B cell (primary cell): ENCODE measurements around the gene HSD11B2. TPM values are rescaled to one million over a fixed set of nuclear protein-coding genes. Genes with fewer than 3 reads are reported as not detected.

Experiments used
- ATAC-seq: fragments of 200-7000 bp; cut with Tn5 transposase; one replicate; pipeline ENCODE4 v1.10.0; 2021; ENCODE audit warnings: low read depth, mild to moderate bottlenecking, moderate number of reproducible peaks, moderate library complexity
- CTCF ChIA-PET: fragments of 350-600 bp; sonication (Branson Sonifier 250); formaldehyde crosslinking; loops from one replicate; lab custom pipeline; 2021; ENCODE audit warnings: antibody characterized with exemption, inconsistent platforms; lab: Charles Lee
- POLR2A ChIA-PET: fragments of 350-600 bp; sonication (Branson Sonifier 250); formaldehyde crosslinking; loops from one replicate; lab custom pipeline; 2021; ENCODE audit warnings: antibody characterized with exemption; lab: Charles Lee
- DNase-seq: peaks from one replicate; pipeline ENCODE4 v3.0.0; 2013
- H2AFZ ChIP-seq: 2 replicates; pipeline ENCODE4 v1.6.1; 2012; ENCODE audit warnings: mild to moderate bottlenecking, low read depth, low read length; ENCODE audit not compliant: insufficient read depth, poor library complexity, severe bottlenecking
- H3K27ac ChIP-seq, 2 donors: 1 replicate in 1 of 2; 2 replicates in 1 of 2; pipeline ENCODE4 v1.5.1; 2012 to 2013; ENCODE audit warnings: low read length in 2 of 2, mild to moderate bottlenecking in 2 of 2, moderate library complexity in 1 of 2
- H3K27me3 ChIP-seq, 4 experiments: fragments of 200-600 bp in 1 of 4; sonication (generic) in 1 of 4; replicated peaks in 1 of 4; 1 replicate in 2 of 4; 2 replicates in 2 of 4; pipeline versions ENCODE4 v1.6.1 to v1.7.0; 2013 to 2016; ENCODE audit warnings: low read length in 3 of 4, mild to moderate bottlenecking in 2 of 4, mixed read lengths in 1 of 4, moderate library complexity in 1 of 4; ENCODE audit not compliant: insufficient read depth in 4 of 4, control insufficient read depth in 3 of 4; ENCODE audit errors: control extremely low read depth in 1 of 4
- H3K36me3 ChIP-seq, 2 experiments: replicated peaks in 1 of 2; 1 replicate in 1 of 2; 2 replicates in 1 of 2; pipeline versions ENCODE4 v1.6.1 to v1.7.1; 2013; ENCODE audit warnings: low read length in 1 of 2; ENCODE audit not compliant: insufficient read depth in 2 of 2, control insufficient read depth in 1 of 2; ENCODE audit errors: control extremely low read depth in 1 of 2, extremely low read depth in 1 of 2
- H3K4me1 ChIP-seq, 2 donors: fragments of 200-600 bp in 1 of 2; sonication (generic) in 1 of 2; 1 replicate in 1 of 2; 2 replicates in 1 of 2; pipeline versions ENCODE4 v1.5.1 to v1.6.1; 2013 to 2017; ENCODE audit warnings: low read length in 2 of 2; ENCODE audit not compliant: control insufficient read depth in 2 of 2, insufficient read depth in 2 of 2
- H3K4me2 ChIP-seq: replicated peaks from 2 replicates; pipeline ENCODE3; 2012; ENCODE audit warnings: mild to moderate bottlenecking, low read depth, low read length; ENCODE audit not compliant: poor library complexity, severe bottlenecking
- H3K4me3 ChIP-seq, 5 experiments: fragments of 200-600 bp in 1 of 5; sonication (generic) in 1 of 5; 1 replicate in 3 of 5; 2 replicates in 2 of 5; pipeline versions ENCODE4 v1.5.1 to v1.7.0; 2011 to 2016; ENCODE audit warnings: low read length in 4 of 5, mild to moderate bottlenecking in 4 of 5, low read depth in 2 of 5, control low read depth in 1 of 5, moderate library complexity in 1 of 5; ENCODE audit not compliant: insufficient read depth in 1 of 5; ENCODE audit errors: control extremely low read depth in 1 of 5, extremely low read depth in 1 of 5
- H3K79me2 ChIP-seq: fragments of 200-600 bp; sonication (generic); one replicate; pipeline ENCODE4 v1.6.0; 2016; ENCODE audit warnings: low read length; ENCODE audit not compliant: control insufficient read depth, insufficient read depth
- H3K9ac ChIP-seq: fragments of 200-600 bp; sonication (generic); 2 replicates; pipeline ENCODE4 v1.6.1; 2017; ENCODE audit warnings: mild to moderate bottlenecking, low read length, moderate library complexity
- H3K9me3 ChIP-seq, 3 donors: one replicate each; pipeline versions ENCODE4 v1.6.1 to v1.7.1; 2013; ENCODE audit warnings: low read length in 2 of 3; ENCODE audit not compliant: control insufficient read depth in 2 of 3, insufficient read depth in 1 of 3; ENCODE audit errors: control extremely low read depth in 1 of 3
- H4K20me1 ChIP-seq: 2 replicates; pipeline ENCODE4 v1.6.0; 2012; ENCODE audit warnings: mild to moderate bottlenecking, low read length; ENCODE audit not compliant: insufficient read depth, control insufficient read depth, poor library complexity, severe bottlenecking
- H3K27ac Mint-ChIP-seq: one replicate; pipeline ENCODE4 v1.8.0; 2021; ENCODE audit warnings: mixed read lengths
- H3K27me3 Mint-ChIP-seq: one replicate; pipeline ENCODE4 v1.8.0; 2021; ENCODE audit warnings: mixed read lengths
- H3K4me1 Mint-ChIP-seq: one replicate; pipeline ENCODE4 v1.8.0; 2021; ENCODE audit warnings: mixed read lengths
- H3K4me3 Mint-ChIP-seq: one replicate; pipeline ENCODE4 v1.8.0; 2021; ENCODE audit warnings: mixed read lengths
- H3K9me3 Mint-ChIP-seq: one replicate; pipeline ENCODE4 v1.8.0; 2022; ENCODE audit warnings: mixed read lengths; ENCODE audit not compliant: insufficient read depth
- EZH2 ChIP-seq: IDR thresholded peaks from 2 replicates; pipeline ENCODE4 v1.6.1; 2012; ENCODE audit warnings: borderline replicate concordance, low read depth, mild to moderate bottlenecking, moderate library complexity, low read length; ENCODE audit not compliant: insufficient read depth, poor library complexity, severe bottlenecking
- WGBS: methylation state at CpG from one replicate; pipeline ENCODE4 v1.1.5; 2013; ENCODE audit warnings: missing lambda C conversion rate; ENCODE audit not compliant: insufficient coverage; 5-methylcytosine and 5-hydroxymethylcytosine counted together
- intact Hi-C: fragments of 100-400 bp; cut with micrococcal nuclease; formaldehyde crosslinking; loops from one replicate; pipeline ENCODE4 v1.10.0; 2022
- polyA plus RNA-seq: library from polyadenylated mRNA; depleted of rRNA; stranded (reverse); fragments of >200 nt; gene quantifications from 2 replicates; pipeline ENCODE4 v1.2.3, GENCODE V29; 2012
- total RNA-seq, 2 donors: library from RNA; stranded (reverse); fragments of 120-200 nt in 1 of 2; gene quantifications; 1 replicate in 1 of 2; 2 replicates in 1 of 2; pipeline versions ENCODE4 v1.2.3 to v1.2.4, GENCODE V29; 2013 to 2022
- TF ChIP-seq, protein P1 (sequence below): fragments of 200-600 bp; IDR thresholded peaks from one replicate; pipeline ENCODE4 v1.8.0; 2022; ENCODE audit warnings: antibody characterized with exemption, mild to moderate bottlenecking

HSD11B2 gene
- total and polyA plus RNA-seq, 2 donors (not counting 1 experiment from before 2014, with no cell fraction given), result 0.09 TPM; not detected in 1

DNA sequence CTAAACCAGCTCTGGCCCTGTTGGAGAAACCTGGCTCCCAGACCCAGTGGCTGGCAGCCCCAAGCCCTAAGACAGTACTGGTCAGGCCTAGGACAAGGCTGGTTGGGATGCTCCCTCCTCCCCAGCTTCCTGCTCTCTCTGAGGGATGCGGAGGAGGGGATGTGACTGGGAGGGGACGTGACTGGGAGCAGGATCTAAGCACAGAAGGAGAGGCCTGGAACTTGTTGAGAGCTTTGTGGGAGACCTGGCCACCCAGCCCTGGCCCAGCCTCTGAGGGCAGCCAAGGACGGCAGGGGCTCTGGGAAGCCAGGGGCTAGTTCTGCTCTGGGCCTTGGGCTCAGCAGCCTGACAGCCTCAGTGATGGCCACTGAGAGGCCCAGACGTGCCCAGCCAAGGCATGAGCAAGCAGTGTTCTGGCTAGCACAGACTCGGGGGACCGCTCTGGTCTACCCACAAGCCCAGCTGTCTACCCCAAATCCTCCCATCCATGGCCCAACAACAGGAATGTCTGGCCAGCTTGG is 27.3 kb downstream of the HSD11B2 start:
- intact Hi-C loops, result no loop called here
- Mint-ChIP-seq H3K9me3 (no peaks in the 10 kb centered on the region), H3K27me3 (no peaks in the 10 kb centered on the region), H3K4me3 (no peak overlapping the region), H3K27ac (no peak overlapping the region), H3K4me1 (peaks cover 17% of the 10 kb centered on the region)
- no peaks in the 10 kb centered on the region for H3K27me3 ChIP-seq
- no peak overlapping the region for H3K27ac ChIP-seq
- no peak overlapping the region for H3K4me3 ChIP-seq
- ATAC-seq, result no peak
- H2AFZ ChIP-seq, result no peak overlapping the region
- peaks cover 99% of the 10 kb centered on the region for H4K20me1 ChIP-seq
- no peak for DNase-seq
- TF ChIP-seq, protein P1, sequence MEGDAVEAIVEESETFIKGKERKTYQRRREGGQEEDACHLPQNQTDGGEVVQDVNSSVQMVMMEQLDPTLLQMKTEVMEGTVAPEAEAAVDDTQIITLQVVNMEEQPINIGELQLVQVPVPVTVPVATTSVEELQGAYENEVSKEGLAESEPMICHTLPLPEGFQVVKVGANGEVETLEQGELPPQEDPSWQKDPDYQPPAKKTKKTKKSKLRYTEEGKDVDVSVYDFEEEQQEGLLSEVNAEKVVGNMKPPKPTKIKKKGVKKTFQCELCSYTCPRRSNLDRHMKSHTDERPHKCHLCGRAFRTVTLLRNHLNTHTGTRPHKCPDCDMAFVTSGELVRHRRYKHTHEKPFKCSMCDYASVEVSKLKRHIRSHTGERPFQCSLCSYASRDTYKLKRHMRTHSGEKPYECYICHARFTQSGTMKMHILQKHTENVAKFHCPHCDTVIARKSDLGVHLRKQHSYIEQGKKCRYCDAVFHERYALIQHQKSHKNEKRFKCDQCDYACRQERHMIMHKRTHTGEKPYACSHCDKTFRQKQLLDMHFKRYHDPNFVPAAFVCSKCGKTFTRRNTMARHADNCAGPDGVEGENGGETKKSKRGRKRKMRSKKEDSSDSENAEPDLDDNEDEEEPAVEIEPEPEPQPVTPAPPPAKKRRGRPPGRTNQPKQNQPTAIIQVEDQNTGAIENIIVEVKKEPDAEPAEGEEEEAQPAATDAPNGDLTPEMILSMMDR, result no peak
- no peak for TF ChIP-seq EZH2
- POLR2A ChIA-PET, result no interaction called here
- H3K9me3 ChIP-seq, result no peaks in the 10 kb centered on the region
- CTCF ChIA-PET, result interaction anchor here (0.9 to 1.1 kb wide), 2 partner anchors 23 to 30 kb away, joined by 3 read pairs; partner anchors contain the start of gene ATP6V0D1
- H3K36me3 ChIP-seq, result peaks cover 0 to 63% of the 10 kb centered on the region in 2 experiments
- H3K4me2 ChIP-seq, result no peak overlapping the region
- H3K4me1 ChIP-seq, result peaks cover 0 to 10% of the 10 kb centered on the region in 2 donors
- peaks cover 58% of the 10 kb centered on the region for H3K79me2 ChIP-seq
- WGBS, result 95% methylated on average over 5 of the region's 6 CpGs
- no peak overlapping the region for H3K9ac ChIP-seq

DNA sequence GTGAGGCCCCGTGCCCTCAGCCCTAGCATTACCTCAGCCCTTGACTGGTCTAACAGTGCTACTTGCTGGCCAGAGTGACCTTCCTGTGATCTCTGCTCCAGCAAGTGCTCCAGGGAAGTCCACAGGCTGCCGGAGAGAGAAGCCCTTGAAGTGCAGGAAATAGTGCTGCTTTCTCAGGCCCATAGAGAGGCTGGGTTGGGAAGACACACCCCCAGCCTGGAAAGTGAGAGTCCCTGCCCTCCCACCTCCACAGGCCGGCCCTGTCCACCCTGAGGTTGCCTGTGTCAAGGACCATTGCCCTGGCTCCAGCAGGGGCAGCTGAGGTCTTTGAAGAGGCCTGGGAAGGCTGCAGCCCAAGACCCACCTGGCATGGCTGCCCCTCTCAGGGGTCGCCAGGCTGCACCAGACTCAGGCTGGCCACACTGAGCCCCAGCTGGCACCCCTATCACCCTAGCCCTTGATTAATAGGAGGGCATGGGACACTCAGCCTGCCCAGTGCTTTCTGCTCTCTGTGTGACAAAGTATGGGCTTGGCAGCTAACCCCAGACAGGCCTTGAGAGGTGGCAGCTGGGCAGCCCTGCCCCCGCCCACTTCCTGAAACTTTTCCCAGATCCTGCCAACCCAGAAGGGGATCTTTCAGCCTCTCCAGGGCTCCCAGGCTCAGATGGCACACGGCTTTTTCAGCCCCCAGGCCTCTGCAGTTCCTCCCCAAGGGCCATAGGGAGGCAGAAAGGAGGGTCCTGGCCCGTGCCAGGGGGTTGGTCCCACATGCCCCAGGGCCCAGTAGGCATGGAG is 28.3 kb downstream of the HSD11B2 start:
- peaks cover 99% of the 10 kb centered on the region for H4K20me1 ChIP-seq
- ChIA-PET POLR2A (no interaction called here), CTCF (no interaction called here)
- peaks cover 17% of the 10 kb centered on the region for H3K4me1 Mint-ChIP-seq
- intact Hi-C loops, result no loop called here
- no peaks in the 10 kb centered on the region for H3K27me3 ChIP-seq
- H3K4me2 ChIP-seq, result no peak overlapping the region
- H3K9me3 Mint-ChIP-seq, result no peaks in the 10 kb centered on the region
- no peak overlapping the region for H3K4me3 Mint-ChIP-seq
- no peak overlapping the region for H3K27ac Mint-ChIP-seq
- DNase-seq, result no peak
- peaks cover 0 to 58% of the 10 kb centered on the region in 2 experiments for H3K36me3 ChIP-seq
- ATAC-seq, result no peak
- peaks cover 0 to 10% of the 10 kb centered on the region in 2 donors for H3K4me1 ChIP-seq
- no peaks in the 10 kb centered on the region for H3K27me3 Mint-ChIP-seq
- peaks cover 69% of the 10 kb centered on the region for H3K79me2 ChIP-seq
- H3K27ac ChIP-seq, result no peak overlapping the region
- H3K9ac ChIP-seq, result no peak overlapping the region
- TF ChIP-seq, protein P1, result no peak
- no peak for TF ChIP-seq EZH2
- 96% methylated on average over 7 of the region's 7 CpGs for WGBS
- H3K4me3 ChIP-seq, result no peak overlapping the region
- H3K9me3 ChIP-seq, result no peaks in the 10 kb centered on the region
- H2AFZ ChIP-seq, result no peak overlapping the region
